ENCODE data around the gene KCNAB2. TPM values are rescaled to one million over a fixed set of nuclear protein-coding genes. Genes with fewer than 3 reads are reported as not detected.

KCNAB2 gene
- 4.0 and 9.1 TPM in 2 replicates for total RNA-seq (ENCODE audit: low replicate concordance)

DNA sequence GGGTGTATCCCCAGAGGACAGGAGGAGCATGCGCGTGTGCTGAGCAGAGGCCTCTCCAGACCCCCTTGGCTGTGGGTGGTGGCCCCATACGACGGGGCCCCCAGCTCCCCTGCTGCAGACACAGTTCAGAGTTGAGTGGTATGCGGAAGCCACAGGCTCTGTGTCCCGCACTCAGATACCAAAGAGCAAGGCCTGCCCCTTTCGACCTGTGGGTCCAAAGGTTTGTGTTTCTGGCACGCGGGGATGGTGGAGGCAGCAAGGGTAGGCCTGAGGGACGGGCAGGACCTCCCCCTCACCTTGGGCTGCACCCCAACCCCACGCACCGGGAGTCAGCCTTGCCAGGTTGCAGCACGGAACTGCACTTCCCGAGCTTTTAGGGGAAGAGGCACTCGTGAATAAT is at the start of gene KCNAB2:
KCNAB2 (plus strand) TSS at position 328 of the 400 bp plus-strand sequence. CDS start 5,649 bp downstream, outside the sequence.
- no peak for DNase-seq (ENCODE audit: low read depth)
- no peak within 1 kb of the TSS for H3K4me3 ChIP-seq (ENCODE audit: low read depth, low read length)
- TF ChIP-seq, protein P1, sequence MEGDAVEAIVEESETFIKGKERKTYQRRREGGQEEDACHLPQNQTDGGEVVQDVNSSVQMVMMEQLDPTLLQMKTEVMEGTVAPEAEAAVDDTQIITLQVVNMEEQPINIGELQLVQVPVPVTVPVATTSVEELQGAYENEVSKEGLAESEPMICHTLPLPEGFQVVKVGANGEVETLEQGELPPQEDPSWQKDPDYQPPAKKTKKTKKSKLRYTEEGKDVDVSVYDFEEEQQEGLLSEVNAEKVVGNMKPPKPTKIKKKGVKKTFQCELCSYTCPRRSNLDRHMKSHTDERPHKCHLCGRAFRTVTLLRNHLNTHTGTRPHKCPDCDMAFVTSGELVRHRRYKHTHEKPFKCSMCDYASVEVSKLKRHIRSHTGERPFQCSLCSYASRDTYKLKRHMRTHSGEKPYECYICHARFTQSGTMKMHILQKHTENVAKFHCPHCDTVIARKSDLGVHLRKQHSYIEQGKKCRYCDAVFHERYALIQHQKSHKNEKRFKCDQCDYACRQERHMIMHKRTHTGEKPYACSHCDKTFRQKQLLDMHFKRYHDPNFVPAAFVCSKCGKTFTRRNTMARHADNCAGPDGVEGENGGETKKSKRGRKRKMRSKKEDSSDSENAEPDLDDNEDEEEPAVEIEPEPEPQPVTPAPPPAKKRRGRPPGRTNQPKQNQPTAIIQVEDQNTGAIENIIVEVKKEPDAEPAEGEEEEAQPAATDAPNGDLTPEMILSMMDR (IDR thresholded peaks at IDR 0.05; ENCODE audit: insufficient read depth, low read length), result no peak

DNA sequence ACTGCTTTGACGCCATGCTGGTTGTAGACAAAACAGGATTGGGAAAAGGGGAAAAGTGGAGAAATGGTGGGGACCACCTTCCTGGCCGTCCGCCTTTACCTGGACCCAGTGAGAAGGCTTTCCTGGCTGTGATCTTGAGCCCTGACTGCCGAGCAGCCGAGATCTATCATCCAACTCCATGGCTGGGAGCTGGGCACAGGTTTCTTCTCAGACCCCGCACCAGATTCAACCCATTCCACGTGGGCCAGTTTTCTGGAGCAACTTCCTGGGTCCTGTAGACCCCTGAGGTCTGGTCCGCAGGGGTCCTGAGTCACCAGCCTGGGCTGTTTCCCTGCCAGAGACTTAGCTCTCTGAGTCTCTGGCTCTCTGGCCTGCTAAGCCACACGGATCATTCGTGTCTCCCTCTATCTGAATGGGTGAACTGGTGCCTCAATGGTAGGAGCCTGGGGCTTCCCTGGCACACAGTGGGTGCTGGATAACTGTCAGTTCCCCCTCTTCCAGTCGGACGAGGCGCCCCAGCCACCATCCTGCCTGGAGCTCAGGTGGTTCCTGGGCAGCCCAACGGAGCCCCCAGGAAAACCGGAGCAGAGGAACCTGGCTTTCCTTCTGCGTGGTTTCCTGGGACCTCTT is 48.9 kb upstream of the KCNAB2 start:
- H3K4me3 ChIP-seq (ENCODE audit: low read depth, low read length), result no peak overlapping the region
- TF ChIP-seq, protein P1 (IDR thresholded peaks at IDR 0.05; ENCODE audit: insufficient read depth, low read length), result no peak
- no peak for DNase-seq (ENCODE audit: low read depth)

DNA sequence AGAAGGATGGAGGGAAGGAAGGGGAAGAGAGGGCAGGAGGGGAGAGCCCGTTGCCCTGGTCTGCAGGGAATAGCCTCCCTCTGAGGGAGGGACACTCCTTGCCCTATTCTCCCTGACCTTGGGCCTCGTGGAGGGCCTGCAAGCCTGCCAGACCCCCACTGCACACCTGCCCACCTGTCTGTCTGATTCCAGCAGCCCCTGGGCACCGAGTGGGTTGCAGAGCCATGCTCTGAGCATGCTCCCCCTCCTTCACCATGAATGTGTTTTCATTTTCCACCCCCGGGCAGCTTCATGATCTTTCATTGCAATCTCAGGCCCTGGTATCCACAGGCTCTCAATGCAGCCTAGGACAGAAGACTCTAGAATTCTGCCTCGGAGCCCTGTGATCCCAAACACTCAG is 48.4 kb upstream of the KCNAB2 start:
- no peak for DNase-seq (ENCODE audit: low read depth)
- TF ChIP-seq, protein P1 (IDR thresholded peaks at IDR 0.05; ENCODE audit: insufficient read depth, low read length), result no peak
- H3K4me3 ChIP-seq (ENCODE audit: low read depth, low read length), result no peak overlapping the region

DNA sequence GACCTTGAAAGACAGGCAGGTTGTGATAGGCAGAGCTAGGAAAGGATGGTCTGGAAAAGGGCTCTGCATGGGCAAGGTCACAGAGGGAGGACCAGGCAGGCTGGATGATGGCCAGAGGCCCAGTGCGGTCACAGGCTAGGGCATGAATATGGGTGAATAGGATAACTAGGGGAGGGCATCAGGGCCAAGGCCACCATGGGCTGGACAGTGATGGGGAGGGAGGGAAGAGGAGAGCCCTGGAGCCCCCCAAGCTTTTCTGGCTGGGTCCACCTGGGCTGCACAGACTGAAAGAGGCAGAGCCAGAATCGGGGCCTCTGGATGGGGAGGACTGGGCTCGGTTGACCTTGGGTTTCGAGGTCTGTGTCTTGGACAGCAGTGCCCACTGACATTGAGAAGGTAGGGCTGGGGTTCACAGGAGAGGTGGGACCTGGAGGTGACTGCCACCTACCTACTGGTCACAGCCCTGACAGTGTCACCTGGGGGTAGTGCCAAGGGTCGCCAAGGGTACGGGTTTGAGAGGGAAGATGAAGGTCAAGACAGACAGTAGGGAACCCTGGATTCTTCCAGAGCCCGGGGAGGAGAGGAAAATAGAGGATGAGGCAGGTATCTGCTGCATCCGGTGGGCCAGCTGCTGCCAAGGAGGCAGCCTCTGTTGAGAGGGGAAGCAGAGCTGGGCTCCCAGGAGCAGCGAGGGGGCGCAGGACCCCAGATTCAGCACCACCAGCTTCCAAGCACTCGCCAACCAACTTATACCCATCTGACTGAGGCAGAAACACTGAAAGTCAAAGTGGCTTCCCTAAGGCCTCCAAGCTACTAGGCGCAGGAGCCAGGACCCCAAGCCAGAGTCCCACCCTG is 47.4 kb upstream of the KCNAB2 start:
- TF ChIP-seq, protein P1 (IDR thresholded peaks at IDR 0.05; ENCODE audit: insufficient read depth, low read length), result no peak
- H3K4me3 ChIP-seq (ENCODE audit: low read depth, low read length), result no peak overlapping the region
- DNase-seq (ENCODE audit: low read depth), result no peak

DNA sequence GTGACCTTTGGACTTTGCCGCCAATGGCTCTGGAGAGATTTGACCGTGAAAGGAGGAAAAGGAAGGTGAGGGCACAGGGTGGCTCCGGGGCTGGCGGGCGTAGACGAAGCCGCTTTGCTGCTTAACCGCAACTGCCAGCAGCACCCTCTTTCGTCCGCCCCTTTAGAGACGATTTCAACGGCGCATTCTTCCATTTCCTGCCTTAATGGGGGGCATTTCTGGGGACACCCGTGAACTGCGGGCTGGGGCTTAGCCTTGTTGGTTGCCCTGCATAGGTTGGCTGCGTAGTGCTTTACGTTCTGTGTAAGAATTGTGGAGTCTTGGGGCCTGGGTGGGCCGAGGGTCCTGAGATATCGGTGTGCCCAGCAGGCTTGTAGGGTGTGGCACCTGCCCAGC is 46.8 kb upstream of the KCNAB2 start:
- TF ChIP-seq, protein P1 (IDR thresholded peaks at IDR 0.05; ENCODE audit: insufficient read depth, low read length), result no peak
- no peak for DNase-seq (ENCODE audit: low read depth)
- no peak overlapping the region for H3K4me3 ChIP-seq (ENCODE audit: low read depth, low read length)

DNA sequence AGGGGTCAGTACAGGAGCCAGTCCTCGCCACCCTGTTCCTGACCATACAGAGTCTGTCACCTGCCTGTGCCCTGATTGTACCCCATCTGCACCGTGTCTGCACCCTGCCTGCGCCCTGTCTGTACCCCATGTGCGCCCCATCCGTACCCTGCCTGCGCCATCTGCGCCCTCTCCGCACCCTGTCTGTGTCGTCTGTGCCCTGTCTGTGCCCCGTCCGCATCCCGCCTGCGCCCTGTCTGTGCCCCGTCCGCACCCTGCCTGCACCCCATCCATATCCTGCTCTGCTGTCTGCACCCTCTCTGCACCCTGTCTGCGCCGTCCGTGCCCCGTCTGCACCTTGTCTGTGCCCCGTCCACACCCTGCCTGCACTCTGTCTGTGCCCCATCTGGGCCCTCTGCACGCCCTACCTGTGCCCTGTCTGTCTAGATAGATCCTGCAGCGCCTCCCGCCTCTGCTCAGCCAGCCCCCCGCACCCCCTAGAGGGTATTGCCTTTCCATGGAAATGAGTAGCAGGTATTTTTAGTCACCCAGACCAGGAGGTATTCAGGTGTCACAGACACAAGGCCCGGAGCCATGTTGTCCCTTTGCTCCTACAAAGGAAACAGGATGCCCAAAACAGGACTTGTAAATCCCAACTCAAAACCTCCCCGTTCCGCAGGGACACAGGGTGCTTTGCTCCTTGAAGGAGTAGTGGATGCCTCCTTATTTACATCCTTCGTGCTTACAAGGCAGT is 45.8 kb upstream of the KCNAB2 start:
- no peak for DNase-seq (ENCODE audit: low read depth)
- H3K4me3 ChIP-seq (ENCODE audit: low read depth, low read length), result no peak overlapping the region
- TF ChIP-seq, protein P1 (IDR thresholded peaks at IDR 0.05; ENCODE audit: insufficient read depth, low read length), result no peak

Measured in fibroblast of the aortic adventitia (primary cell).